Lung (tissue), 12 donors: ENCODE measurements around the gene UBASH3B. TPM values are rescaled to one million over a fixed set of nuclear protein-coding genes. Genes with fewer than 3 reads are reported as not detected.

ENCODE experiments used
- ATAC-seq: fragments of 200-7000 bp; cut with Tn5 transposase; one replicate; pipeline ENCODE4 v1.9.1; 2020; ENCODE audit warnings: moderate number of reproducible peaks; ENCODE audit not compliant: insufficient read depth, low FRiP score
- DNase-seq, 3 donors: peaks; one replicate each; pipeline ENCODE4 v3.0.0-alpha.2; 2013 to 2017
- H3K27ac ChIP-seq, 2 donors: one replicate each; pipeline ENCODE4 v1.5.1; 2013; ENCODE audit warnings: mild to moderate bottlenecking in 2 of 2, moderate library complexity in 2 of 2, control low read depth in 1 of 2, inconsistent platforms in 1 of 2, low read depth in 1 of 2, low read length in 1 of 2
- H3K27me3 ChIP-seq, 3 donors: one replicate each; pipeline ENCODE4 v1.5.1; 2013; ENCODE audit warnings: low read length in 2 of 3; ENCODE audit not compliant: control insufficient read depth in 3 of 3, insufficient read depth in 3 of 3
- H3K36me3 ChIP-seq, 4 donors: one replicate each; pipeline ENCODE4 v1.5.1; 2013; ENCODE audit warnings: low read length in 4 of 4, mild to moderate bottlenecking in 1 of 4, moderate library complexity in 1 of 4; ENCODE audit not compliant: control insufficient read depth in 4 of 4, insufficient read depth in 4 of 4
- H3K4me1 ChIP-seq, 5 donors: one replicate each; pipeline ENCODE4 v1.5.1; 2013; ENCODE audit warnings: low read length in 5 of 5, mild to moderate bottlenecking in 2 of 5, moderate library complexity in 1 of 5; ENCODE audit not compliant: control insufficient read depth in 5 of 5, insufficient read depth in 5 of 5
- H3K4me3 ChIP-seq: one replicate; pipeline ENCODE4 v1.5.1; 2013; ENCODE audit warnings: mild to moderate bottlenecking, control low read depth, moderate library complexity
- H3K9ac ChIP-seq, 2 donors: one replicate each; pipeline ENCODE4 v1.5.1; 2013; ENCODE audit warnings: low read length in 2 of 2, control low read depth in 1 of 2; ENCODE audit not compliant: insufficient read depth in 1 of 2
- H3K9me3 ChIP-seq, 4 donors: one replicate each; pipeline ENCODE4 v1.5.1; 2013; ENCODE audit warnings: low read length in 3 of 4, mild to moderate bottlenecking in 1 of 4, moderate library complexity in 1 of 4; ENCODE audit not compliant: control insufficient read depth in 4 of 4, insufficient read depth in 3 of 4
- WGBS, 2 donors: extraction: QIAGEN DNeasy Blood & Tissue Kit; methylation state at CpG; one replicate each; pipeline ENCODE4 v1.1.7; 2013; 5-methylcytosine and 5-hydroxymethylcytosine counted together
- polyA plus RNA-seq, 2 donors: library from polyadenylated mRNA; stranded (reverse); fragments of 200-250 nt; gene quantifications; one replicate each; pipeline ENCODE4 v1.2.1, GENCODE V29; 2013
- total RNA-seq, 2 donors: library from RNA; depleted of rRNA in 1 of 2; stranded (reverse); fragments of >200 nt in 1 of 2; gene quantifications; one replicate each; pipeline ENCODE4 v1.2.1, GENCODE V29; 2014 to 2021
- TF ChIP-seq, protein P1 (sequence below): IDR thresholded peaks from 2 replicates; pipeline ENCODE4 v1.5.1; 2012; ENCODE audit warnings: mild to moderate bottlenecking; ENCODE audit errors: control extremely low read depth, extremely low read depth
- donor health status: control.
- donor health status: control.
- donor health status: Bipolar disorder and iron deficiency.
- donor health status: healthy.
- donor health status: DM: yes; HTN: yes; CAD: no.

Gene UBASH3B
- total and polyA plus RNA-seq, 4 donors: 5.8 to 51.2 (median 12.4) TPM

DNA sequence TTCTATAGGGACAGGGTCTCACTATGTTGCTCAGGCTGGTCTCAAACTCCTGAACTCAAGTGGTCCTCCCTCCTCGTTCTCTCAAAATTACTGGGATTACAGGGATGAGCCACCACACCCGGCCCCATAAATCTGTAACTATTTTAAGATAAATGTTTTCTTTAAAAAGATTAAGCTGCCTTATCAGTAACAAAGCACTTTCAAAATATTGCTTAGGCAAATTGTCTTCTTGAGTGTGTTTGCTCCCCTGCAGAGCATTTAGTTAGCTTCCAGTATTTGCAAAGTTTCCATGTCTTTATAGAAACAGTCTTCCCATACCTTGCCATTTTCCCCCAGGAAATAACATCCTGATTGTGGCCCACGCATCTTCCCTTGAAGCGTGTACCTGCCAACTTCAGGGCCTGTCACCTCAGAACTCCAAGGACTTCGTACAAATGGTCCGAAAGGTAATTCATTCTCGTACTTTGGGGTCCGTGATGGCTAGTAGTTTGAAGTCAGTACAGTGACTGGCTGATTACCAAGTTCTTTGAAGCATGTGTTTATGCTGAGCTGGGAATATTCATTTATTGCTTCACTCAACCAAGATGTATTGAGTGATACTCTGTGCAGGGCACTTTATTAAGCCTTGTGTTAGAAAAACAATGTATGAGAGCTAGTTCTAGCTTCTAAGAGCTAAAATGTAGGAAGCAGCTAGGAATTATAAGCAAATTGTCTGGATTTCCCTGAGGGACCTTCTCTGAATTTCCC, 152.4 kb downstream of the UBASH3B start:
- no peak for ATAC-seq
- 77 to 92% methylated on average over 8 of the region's 8 CpGs for WGBS, 2 donors
- TF ChIP-seq, protein P1, sequence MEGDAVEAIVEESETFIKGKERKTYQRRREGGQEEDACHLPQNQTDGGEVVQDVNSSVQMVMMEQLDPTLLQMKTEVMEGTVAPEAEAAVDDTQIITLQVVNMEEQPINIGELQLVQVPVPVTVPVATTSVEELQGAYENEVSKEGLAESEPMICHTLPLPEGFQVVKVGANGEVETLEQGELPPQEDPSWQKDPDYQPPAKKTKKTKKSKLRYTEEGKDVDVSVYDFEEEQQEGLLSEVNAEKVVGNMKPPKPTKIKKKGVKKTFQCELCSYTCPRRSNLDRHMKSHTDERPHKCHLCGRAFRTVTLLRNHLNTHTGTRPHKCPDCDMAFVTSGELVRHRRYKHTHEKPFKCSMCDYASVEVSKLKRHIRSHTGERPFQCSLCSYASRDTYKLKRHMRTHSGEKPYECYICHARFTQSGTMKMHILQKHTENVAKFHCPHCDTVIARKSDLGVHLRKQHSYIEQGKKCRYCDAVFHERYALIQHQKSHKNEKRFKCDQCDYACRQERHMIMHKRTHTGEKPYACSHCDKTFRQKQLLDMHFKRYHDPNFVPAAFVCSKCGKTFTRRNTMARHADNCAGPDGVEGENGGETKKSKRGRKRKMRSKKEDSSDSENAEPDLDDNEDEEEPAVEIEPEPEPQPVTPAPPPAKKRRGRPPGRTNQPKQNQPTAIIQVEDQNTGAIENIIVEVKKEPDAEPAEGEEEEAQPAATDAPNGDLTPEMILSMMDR: no peak

DNA sequence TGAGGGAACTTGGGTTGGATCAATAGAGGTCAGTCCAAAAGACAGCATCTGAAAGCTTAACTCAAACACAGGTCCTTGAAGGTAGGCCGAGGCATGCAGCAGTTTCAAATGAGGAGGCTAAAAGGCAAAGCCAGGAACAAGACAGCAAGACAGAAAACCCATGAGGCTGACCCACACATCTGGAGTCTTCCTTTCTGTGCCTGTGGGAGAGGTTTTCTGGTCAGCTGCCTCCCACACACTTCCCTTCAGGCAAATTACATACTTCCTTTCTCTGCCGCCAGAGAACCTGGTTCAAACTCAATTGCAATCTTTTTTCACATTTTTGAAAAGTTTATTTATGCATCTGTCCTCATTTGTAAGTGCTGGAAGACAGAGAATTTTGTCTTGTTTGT, 153.0 kb downstream of the UBASH3B start:
- Histone ChIP-seq H3K4me1 (peaks cover 0 to 30% (median 4%) of the 10 kb centered on the region in 5 donors), H3K9ac (no peak overlapping the region), H3K27ac (peak overlapping the region in 1 of 2 donors; percentile 52), H3K27me3 (no peaks in the 10 kb centered on the region), H3K4me3 (no peak overlapping the region), H3K36me3 (peaks cover 0 to 2% (median 0%) of the 10 kb centered on the region in 4 donors), H3K9me3 (no peaks in the 10 kb centered on the region)
- ATAC-seq (no peak), DNase-seq (peak in 2 of 3 donors; percentile 24 to 76)
- TF ChIP-seq, protein P1: no peak
- WGBS, 2 donors: 24 to 30% methylated on average over 2 of the region's 2 CpGs

More for the DNA sequence above, 152.4 kb downstream of the UBASH3B start:
- H3K27ac ChIP-seq: peak overlapping the region in 1 of 2 donors; percentile 23
- H3K36me3 ChIP-seq: peaks cover 0 to 2% (median 0%) of the 10 kb centered on the region in 4 donors
- peaks cover 0 to 30% (median 4%) of the 10 kb centered on the region in 5 donors for H3K4me1 ChIP-seq
- H3K9ac ChIP-seq: peak overlapping the region in 1 of 2 donors; percentile 51
- peak; percentile 35 to 94 (median 91) for DNase-seq
- no peak overlapping the region for H3K4me3 ChIP-seq
- H3K9me3 ChIP-seq: no peaks in the 10 kb centered on the region
- H3K27me3 ChIP-seq: no peaks in the 10 kb centered on the region

DNA sequence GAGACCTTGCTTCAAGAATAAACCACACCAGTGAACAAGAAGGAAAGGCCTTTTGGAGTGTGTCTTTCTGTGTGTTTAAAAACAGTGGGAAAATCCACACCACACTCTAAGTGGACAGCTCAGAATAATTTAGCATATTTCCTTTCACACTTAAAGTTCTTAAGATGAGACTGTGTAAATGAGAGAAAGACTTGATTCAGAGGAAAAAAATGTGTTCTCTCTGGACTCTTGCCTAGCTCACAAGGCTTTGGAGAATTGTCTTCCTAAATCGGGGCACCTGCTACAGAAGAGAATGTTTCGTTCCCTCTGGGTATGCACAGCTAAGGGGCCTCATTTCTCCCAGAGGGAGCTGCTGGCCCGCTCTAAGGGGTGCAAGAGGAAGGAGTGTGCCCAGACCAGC, 154.3 kb downstream of the UBASH3B start:
- H3K36me3 ChIP-seq: peaks cover 0 to 2% (median 0%) of the 10 kb centered on the region in 4 donors
- TF ChIP-seq, protein P1: no peak
- no peak overlapping the region for H3K27ac ChIP-seq
- H3K4me1 ChIP-seq: peaks cover 0 to 30% (median 4%) of the 10 kb centered on the region in 5 donors
- H3K27me3 ChIP-seq: no peaks in the 10 kb centered on the region
- no peak overlapping the region for H3K4me3 ChIP-seq
- H3K9me3 ChIP-seq: no peaks in the 10 kb centered on the region
- no peak overlapping the region for H3K9ac ChIP-seq
- no peak for ATAC-seq
- DNase-seq: no peak
- WGBS, 2 donors: 77 to 85% methylated on average over 3 of the region's 3 CpGs
